Measurements from ENCODE around the gene MOG.

The MOG gene

GRCh38 chr6:29627755-29628418 lies 29.0 kb upstream of the MOG start:
- no CpG with 5 or more reads among the region's 51 CpGs for WGBS (ENCODE audit: extremely low coverage, insufficient coverage, low lambda C conversion rate)
- Histone ChIP-seq H3K4me2 (ENCODE audit: low read length) (peak overlapping the region; percentile 96), H3K79me2 (ENCODE audit: control insufficient read depth, insufficient read depth, low read length) (peaks cover 49% of the 10 kb centered on the region), H3K79me1 (ENCODE audit: low read length) (peaks cover 17% of the 10 kb centered on the region), H4K8ac (ENCODE audit: low read depth, low read length) (no peak overlapping the region), H2BK15ac (replicated peaks; ENCODE audit: low read depth) (no peak overlapping the region), H3K4me1 (ENCODE audit: control insufficient read depth, low read depth, low read length) (peaks cover 32% of the 10 kb centered on the region), H2BK5ac (ENCODE audit: low read length) (peak overlapping the region; percentile 97), H4K5ac (ENCODE audit: low read length) (no peak overlapping the region), H3K27ac (ENCODE audit: low read depth, low read length) (peak overlapping the region; percentile 88), H3K4ac (ENCODE audit: low read depth, low read length) (peak overlapping the region; percentile 70), H3K36me3 (ENCODE audit: control insufficient read depth, insufficient read depth, low read length) (peaks cover 5% of the 10 kb centered on the region), H3K23ac (ENCODE audit: low read length) (peak overlapping the region; percentile 69), H3K56ac (ENCODE audit: low read length) (peak overlapping the region; percentile 99), H3K4me3 (ENCODE audit: low read length) (peak overlapping the region; percentile 93), H2AK5ac (ENCODE audit: low read length) (no peak overlapping the region), H3K27me3 (ENCODE audit: insufficient read depth, low read length, poor library complexity) (no peaks in the 10 kb centered on the region), H3K9ac (ENCODE audit: low read length) (peak overlapping the region; percentile 97), H2BK120ac (ENCODE audit: low read depth, low read length) (peak overlapping the region; percentile 6), H3K18ac (ENCODE audit: low read length) (peak overlapping the region; percentile 97)
- DNase-seq, result peak; percentile 96

- no peak overlapping the region for H4K5ac ChIP-seq (ENCODE audit: low read length)
- no peak overlapping the region for H3K4ac ChIP-seq (ENCODE audit: low read depth, low read length)
- peaks cover 46% of the 10 kb centered on the region for H3K79me2 ChIP-seq (ENCODE audit: control insufficient read depth, insufficient read depth, low read length)
- peak overlapping the region; percentile 86 for H3K27ac ChIP-seq (ENCODE audit: low read depth, low read length)
- no peak overlapping the region for H4K8ac ChIP-seq (ENCODE audit: low read depth, low read length)
- peak; percentile 97 for DNase-seq
- peaks cover 24% of the 10 kb centered on the region for H3K4me1 ChIP-seq (ENCODE audit: control insufficient read depth, low read depth, low read length)
- peaks cover 13% of the 10 kb centered on the region for H3K79me1 ChIP-seq (ENCODE audit: low read length)
- H3K4me2 ChIP-seq (ENCODE audit: low read length), result peak overlapping the region; percentile 96
- H3K27me3 ChIP-seq (ENCODE audit: insufficient read depth, low read length, poor library complexity), result no peaks in the 10 kb centered on the region
- no peak overlapping the region for H2BK120ac ChIP-seq (ENCODE audit: low read depth, low read length)
- H3K18ac ChIP-seq (ENCODE audit: low read length), result peak overlapping the region; percentile 63
- peak overlapping the region; percentile 97 for H2BK5ac ChIP-seq (ENCODE audit: low read length)
- H3K56ac ChIP-seq (ENCODE audit: low read length), result peak overlapping the region; percentile 99
- no peak overlapping the region for H2BK15ac ChIP-seq (replicated peaks; ENCODE audit: low read depth)
- H3K36me3 ChIP-seq (ENCODE audit: control insufficient read depth, insufficient read depth, low read length), result peaks cover under 1% of the 10 kb centered on the region
- H3K9ac ChIP-seq (ENCODE audit: low read length), result peak overlapping the region; percentile 97
- H2AK5ac ChIP-seq (ENCODE audit: low read length), result no peak overlapping the region
- no CpG with 5 or more reads among the region's 32 CpGs for WGBS (ENCODE audit: extremely low coverage, insufficient coverage, low lambda C conversion rate)
- peak overlapping the region; percentile 69 for H3K23ac ChIP-seq (ENCODE audit: low read length)
- peak overlapping the region; percentile 93 for H3K4me3 ChIP-seq (ENCODE audit: low read length)
These were observed 28.2 kb upstream of the MOG start for GRCh38 chr6:29628419-29629281.

GRCh38 chr6:29629571-29629970 lies 27.3 kb upstream of the MOG start:
- no peak overlapping the region for H4K8ac ChIP-seq (ENCODE audit: low read depth, low read length)
- peak overlapping the region; percentile 97 for H3K9ac ChIP-seq (ENCODE audit: low read length)
- H3K27me3 ChIP-seq (ENCODE audit: insufficient read depth, low read length, poor library complexity), result no peaks in the 10 kb centered on the region
- H2AK5ac ChIP-seq (ENCODE audit: low read length), result no peak overlapping the region
- no peak overlapping the region for H2BK5ac ChIP-seq (ENCODE audit: low read length)
- H3K56ac ChIP-seq (ENCODE audit: low read length), result peak overlapping the region; percentile 30
- no peak overlapping the region for H3K27ac ChIP-seq (ENCODE audit: low read depth, low read length)
- no peak overlapping the region for H3K18ac ChIP-seq (ENCODE audit: low read length)
- peaks cover 44% of the 10 kb centered on the region for H3K79me2 ChIP-seq (ENCODE audit: control insufficient read depth, insufficient read depth, low read length)
- no peak overlapping the region for H2BK120ac ChIP-seq (ENCODE audit: low read depth, low read length)
- H3K4me1 ChIP-seq (ENCODE audit: control insufficient read depth, low read depth, low read length), result peaks cover 18% of the 10 kb centered on the region
- no peaks in the 10 kb centered on the region for H3K36me3 ChIP-seq (ENCODE audit: control insufficient read depth, insufficient read depth, low read length)
- no CpG with 5 or more reads among the region's 2 CpGs for WGBS (ENCODE audit: extremely low coverage, insufficient coverage, low lambda C conversion rate)
- H3K4me2 ChIP-seq (ENCODE audit: low read length), result peak overlapping the region; percentile 10
- no peak overlapping the region for H2BK15ac ChIP-seq (replicated peaks; ENCODE audit: low read depth)
- peaks cover 11% of the 10 kb centered on the region for H3K79me1 ChIP-seq (ENCODE audit: low read length)
- H3K4ac ChIP-seq (ENCODE audit: low read depth, low read length), result no peak overlapping the region
- no peak for DNase-seq
- H3K4me3 ChIP-seq (ENCODE audit: low read length), result no peak overlapping the region
- no peak overlapping the region for H4K5ac ChIP-seq (ENCODE audit: low read length)
- no peak overlapping the region for H3K23ac ChIP-seq (ENCODE audit: low read length)

- Histone ChIP-seq H4K8ac (ENCODE audit: low read depth, low read length) (no peak overlapping the region), H2BK5ac (ENCODE audit: low read length) (no peak overlapping the region), H3K4me2 (ENCODE audit: low read length) (peak overlapping the region; percentile 44), H2AK5ac (ENCODE audit: low read length) (peak overlapping the region; percentile 13), H3K4me3 (ENCODE audit: low read length) (peak overlapping the region; percentile 11), H3K79me2 (ENCODE audit: control insufficient read depth, insufficient read depth, low read length) (peaks cover 43% of the 10 kb centered on the region), H3K27me3 (ENCODE audit: insufficient read depth, low read length, poor library complexity) (no peaks in the 10 kb centered on the region), H3K4ac (ENCODE audit: low read depth, low read length) (no peak overlapping the region), H4K5ac (ENCODE audit: low read length) (no peak overlapping the region), H3K36me3 (ENCODE audit: control insufficient read depth, insufficient read depth, low read length) (no peaks in the 10 kb centered on the region), H2BK15ac (replicated peaks; ENCODE audit: low read depth) (no peak overlapping the region), H3K23ac (ENCODE audit: low read length) (no peak overlapping the region), H3K79me1 (ENCODE audit: low read length) (peaks cover 11% of the 10 kb centered on the region), H3K56ac (ENCODE audit: low read length) (peak overlapping the region; percentile 73), H3K18ac (ENCODE audit: low read length) (no peak overlapping the region), H2BK120ac (ENCODE audit: low read depth, low read length) (no peak overlapping the region), H3K4me1 (ENCODE audit: control insufficient read depth, low read depth, low read length) (peaks cover 12% of the 10 kb centered on the region), H3K9ac (ENCODE audit: low read length) (peak overlapping the region; percentile 69), H3K27ac (ENCODE audit: low read depth, low read length) (no peak overlapping the region)
- no CpG with 5 or more reads among the region's 9 CpGs for WGBS (ENCODE audit: extremely low coverage, insufficient coverage, low lambda C conversion rate)
- DNase-seq, result no peak
These were observed 26.6 kb upstream of the MOG start for GRCh38 chr6:29630315-29630714.

- Histone ChIP-seq H2BK120ac (ENCODE audit: low read depth, low read length) (no peak overlapping the region), H2BK5ac (ENCODE audit: low read length) (no peak overlapping the region), H4K5ac (ENCODE audit: low read length) (no peak overlapping the region), H3K18ac (ENCODE audit: low read length) (peak overlapping the region; percentile 0), H3K4ac (ENCODE audit: low read depth, low read length) (no peak overlapping the region), H2BK15ac (replicated peaks; ENCODE audit: low read depth) (no peak overlapping the region), H3K23ac (ENCODE audit: low read length) (no peak overlapping the region), H3K4me3 (ENCODE audit: low read length) (peak overlapping the region; percentile 19), H3K4me2 (ENCODE audit: low read length) (peak overlapping the region; percentile 99), H3K56ac (ENCODE audit: low read length) (peak overlapping the region; percentile 75), H2AK5ac (ENCODE audit: low read length) (no peak overlapping the region), H3K79me2 (ENCODE audit: control insufficient read depth, insufficient read depth, low read length) (peaks cover 34% of the 10 kb centered on the region), H3K9ac (ENCODE audit: low read length) (peak overlapping the region; percentile 87), H3K27me3 (ENCODE audit: insufficient read depth, low read length, poor library complexity) (no peaks in the 10 kb centered on the region), H3K27ac (ENCODE audit: low read depth, low read length) (no peak overlapping the region), H3K79me1 (ENCODE audit: low read length) (peaks cover 8% of the 10 kb centered on the region), H3K36me3 (ENCODE audit: control insufficient read depth, insufficient read depth, low read length) (no peaks in the 10 kb centered on the region), H4K8ac (ENCODE audit: low read depth, low read length) (no peak overlapping the region), H3K4me1 (ENCODE audit: control insufficient read depth, low read depth, low read length) (peaks cover 6% of the 10 kb centered on the region)
- WGBS (ENCODE audit: extremely low coverage, insufficient coverage, low lambda C conversion rate), result no CpG with 5 or more reads among the region's 14 CpGs
- DNase-seq, result peak; percentile 60
These were observed 25.6 kb upstream of the MOG start for GRCh38 chr6:29631209-29631810.
